HCT116 (cell line): ENCODE measurements around the gene MDFI. TPM values are rescaled to one million over a fixed set of nuclear protein-coding genes. Genes with fewer than 3 reads are reported as not detected.

Experiments used
- ATAC-seq: fragments of 200-7000 bp; cut with Tn5 transposase; 2 replicates; pipeline ENCODE4 v1.9.1; 2020; ENCODE audit warnings: mild to moderate bottlenecking, moderate library complexity
- BruUV-seq: library from RNA; stranded (reverse); fragments of 400-500 nt; replicated peaks from 2 replicates; lab custom pipeline; 2021; lab: Mats Ljungman, UMichigan
- CTCF ChIA-PET: fragments of 300-600 bp; sonication (Branson Sonifier 250); formaldehyde crosslinking; loops from one replicate; lab custom pipeline; 2021; ENCODE audit warnings: antibody characterized with exemption; lab: Charles Lee
- POLR2A ChIA-PET: fragments of 300-600, 350-600 bp; sonication (Branson Sonifier 250); formaldehyde crosslinking; loops from one replicate; lab custom pipeline; 2021; ENCODE audit warnings: antibody characterized with exemption; lab: Charles Lee
- RAD21 ChIA-PET, 2 experiments: fragments of 300-600 bp; sonication (Branson Sonifier 250); formaldehyde crosslinking; loops; one replicate each; lab custom pipeline; 2023; ENCODE audit warnings: low total read pairs in 2 of 2; ENCODE audit not compliant: uncharacterized antibody in 2 of 2, unreplicated experiment in 2 of 2, low non-redundant PET in 1 of 2; lab: Charles Lee
- DNase-seq: peaks from one replicate; pipeline ENCODE4 v3.0.0-alpha.2; 2010; ENCODE audit warnings: low read depth, low spot score
- H2AFZ ChIP-seq: fragments of 200-600 bp; shearing (Covaris generic), sonication (generic); 2 replicates; pipeline ENCODE4 v1.6.1; 2017; ENCODE audit warnings: low read depth, mixed run types, mixed read lengths, antibody characterized with exemption, low read length; ENCODE audit not compliant: poor library complexity, severe bottlenecking
- H3K27ac ChIP-seq: 2 replicates; pipeline ENCODE4 v1.5.1; 2012; ENCODE audit warnings: low read depth, low read length
- H3K27me3 ChIP-seq: fragments of 200-600 bp; sonication (generic); 2 replicates; pipeline ENCODE4 v1.6.1; 2016; ENCODE audit warnings: mixed run types, low read length, mixed read lengths; ENCODE audit not compliant: insufficient read depth
- H3K36me3 ChIP-seq, 2 experiments: fragments of 200-500 bp in 1 of 2; fragments of 200-600 bp in 1 of 2; sonication (Bioruptor generic) in 1 of 2; sonication (generic) in 1 of 2; 2 replicates each; pipeline versions ENCODE4 v1.5.1 to v1.6.1; 2014 to 2016; ENCODE audit warnings: low read length in 2 of 2, inconsistent platforms in 1 of 2, mixed read lengths in 1 of 2, mixed run types in 1 of 2; ENCODE audit not compliant: insufficient read depth in 2 of 2, control insufficient read depth in 1 of 2
- H3K4me1 ChIP-seq, 2 experiments: fragments of 200-600 bp in 1 of 2; sonication (generic) in 1 of 2; 2 replicates each; pipeline versions ENCODE4 v1.5.1 to v1.6.1; 2012 to 2017; ENCODE audit warnings: low read length in 2 of 2, inconsistent platforms in 1 of 2, mild to moderate bottlenecking in 1 of 2, mixed read lengths in 1 of 2, mixed run types in 1 of 2, moderate library complexity in 1 of 2; ENCODE audit not compliant: insufficient read depth in 2 of 2, control insufficient read depth in 1 of 2
- H3K4me2 ChIP-seq: fragments of 200-600 bp; sonication (generic); 2 replicates; pipeline ENCODE4 v1.6.1; 2017; ENCODE audit warnings: mixed run types, low read length, mixed read lengths
- H3K4me3 ChIP-seq, 2 experiments: fragments of 200-600 bp in 1 of 2; sonication (generic) in 1 of 2; replicated peaks in 1 of 2; 2 replicates each; pipeline ENCODE4 v1.5.1; 2011 to 2016; ENCODE audit warnings: low read length in 2 of 2, control low read depth in 1 of 2, low read depth in 1 of 2, mild to moderate bottlenecking in 1 of 2, mixed read lengths in 1 of 2, mixed run types in 1 of 2
- H3K79me2 ChIP-seq: fragments of 200-600 bp; sonication (generic); 2 replicates; pipeline ENCODE4 v1.6.1; 2017; ENCODE audit warnings: mild to moderate bottlenecking, mixed run types, low read length, moderate library complexity, mixed read lengths; ENCODE audit not compliant: insufficient read depth
- H3K9ac ChIP-seq: fragments of 200-600 bp; sonication (generic); 2 replicates; pipeline ENCODE4 v1.6.1; 2016; ENCODE audit warnings: low read length, mixed read lengths
- H3K9me2 ChIP-seq: fragments of 200-600 bp; sonication (generic), shearing (Covaris generic); 2 replicates; pipeline ENCODE4 v1.6.1; 2017; ENCODE audit warnings: mixed run types, mild to moderate bottlenecking, moderate library complexity; ENCODE audit not compliant: insufficient read depth
- H3K9me3 ChIP-seq, 2 experiments: fragments of 200-500 bp in 1 of 2; fragments of 200-600 bp in 1 of 2; sonication (Bioruptor generic) in 1 of 2; sonication (generic) in 1 of 2; 2 replicates each; pipeline ENCODE4 v1.6.1; 2014 to 2017; ENCODE audit warnings: low read length in 2 of 2, mixed read lengths in 2 of 2, inconsistent platforms in 1 of 2, low read depth in 1 of 2, mild to moderate bottlenecking in 1 of 2, mixed run types in 1 of 2, moderate library complexity in 1 of 2; ENCODE audit not compliant: control insufficient read depth in 1 of 2, insufficient read depth in 1 of 2
- H4K20me1 ChIP-seq: fragments of 200-600 bp; sonication (generic), shearing (Covaris generic); 2 replicates; pipeline ENCODE4 v1.6.1; 2017; ENCODE audit warnings: mixed run types, mild to moderate bottlenecking, moderate library complexity; ENCODE audit not compliant: insufficient read depth
- ATF3 ChIP-seq: IDR thresholded peaks from 2 replicates; pipeline ENCODE4 v1.6.1; 2012
- CEBPB ChIP-seq: IDR thresholded peaks from 2 replicates; pipeline ENCODE4 v1.6.1; 2012; ENCODE audit warnings: low read depth
- EGR1 ChIP-seq: IDR thresholded peaks from 2 replicates; pipeline ENCODE4 v1.6.1; 2012; ENCODE audit warnings: low read depth
- ELF1 ChIP-seq: IDR thresholded peaks from 2 replicates; pipeline ENCODE4 v1.6.1; 2012; ENCODE audit warnings: low read depth, borderline replicate concordance
- EZH2 ChIP-seq: fragments of 200-600 bp; sonication (generic); IDR thresholded peaks from 2 replicates; pipeline ENCODE4 v1.6.1; 2017; ENCODE audit warnings: antibody characterized with exemption, mixed run types
- EZH2phosphoT487 ChIP-seq: fragments of 200-600 bp; IDR thresholded peaks from 2 replicates; pipeline ENCODE4 v1.6.1; 2018; ENCODE audit warnings: antibody characterized with exemption, borderline replicate concordance
- MAX ChIP-seq: IDR thresholded peaks from 2 replicates; pipeline ENCODE4 v1.6.1; 2012
- POLR2AphosphoS5 ChIP-seq: IDR thresholded peaks from 2 replicates; pipeline ENCODE4 v1.6.1; 2011; ENCODE audit warnings: mild to moderate bottlenecking, low read depth, low read length, moderate library complexity
- REST ChIP-seq: IDR thresholded peaks from 2 replicates; pipeline ENCODE4 v1.6.1; 2012; ENCODE audit warnings: low read depth
- SIN3A ChIP-seq: IDR thresholded peaks from 2 replicates; pipeline ENCODE4 v1.6.1; 2012; ENCODE audit warnings: low read depth
- SP1 ChIP-seq: IDR thresholded peaks from 2 replicates; pipeline ENCODE4 v1.6.1; 2012; ENCODE audit warnings: low read depth
- SRF ChIP-seq: IDR thresholded peaks from 2 replicates; pipeline ENCODE4 v1.6.1; 2012; ENCODE audit warnings: low read depth
- TCF7L2 ChIP-seq: IDR thresholded peaks from 2 replicates; pipeline ENCODE4 v1.7.0; 2011; ENCODE audit warnings: borderline replicate concordance, inconsistent platforms; ENCODE audit not compliant: insufficient read depth, insufficient read length; ENCODE audit errors: extremely low read depth
- YY1 ChIP-seq: IDR thresholded peaks from 2 replicates; pipeline ENCODE4 v1.6.1; 2011; ENCODE audit warnings: low read length, low read depth, moderate library complexity, mild to moderate bottlenecking; ENCODE audit not compliant: insufficient replicate concordance; ENCODE audit errors: extremely low read depth
- ZFX ChIP-seq: fragments of 450-650 bp; IDR thresholded peaks from 2 replicates; pipeline ENCODE4 v1.6.1; 2017
- intact Hi-C: fragments of 100-400 bp; cut with micrococcal nuclease; formaldehyde crosslinking; loops from 2 replicates; pipeline ENCODE4 v1.10.0; 2022
- total RNA-seq: library from RNA; stranded (reverse); gene quantifications from one replicate; pipeline ENCODE4 v1.2.1, GENCODE V29; 2021; ENCODE audit not compliant: unreplicated experiment

The MDFI gene
- total RNA-seq, 1 experiment from 2014 or later: 35.5 TPM

GRCh38 chr6:41672816-41673703, 34.8 kb downstream of the MDFI start:
- Histone ChIP-seq H3K4me3 (no peak overlapping the region), H2AFZ (no peak overlapping the region), H3K79me2 (no peaks in the 10 kb centered on the region), H3K9me2 (no peaks in the 10 kb centered on the region), H3K27me3 (peaks cover 3% of the 10 kb centered on the region; the same call in 1 of the 2 replicates), H3K4me2 (no peak overlapping the region), H4K20me1 (no peaks in the 10 kb centered on the region), H3K36me3 (no peaks in the 10 kb centered on the region), H3K9me3 (no peaks in the 10 kb centered on the region), H3K4me1 (no peaks in the 10 kb centered on the region)
- no TSS peak for BruUV-seq
- no peak for TF ChIP-seq SIN3A
- no peak for TF ChIP-seq ZFX
- TF ChIP-seq SP1: no peak
- no peak for TF ChIP-seq EZH2phosphoT487
- TF ChIP-seq ELF1: no peak
- no peak for TF ChIP-seq EZH2
- TF ChIP-seq ATF3: no peak
- TF ChIP-seq SRF: no peak
- no peak for TF ChIP-seq EGR1
- TF ChIP-seq POLR2AphosphoS5: no peak
- no peak for TF ChIP-seq YY1
- no peak for TF ChIP-seq TCF7L2
- TF ChIP-seq CEBPB: no peak
- no peak for TF ChIP-seq REST
- TF ChIP-seq MAX: no peak
- TF ChIP-seq, all 23 proteins: peak for 0
- intact Hi-C loops: no loop called here
- Histone ChIP-seq H3K27ac (no peak overlapping the region), H3K9ac (no peak overlapping the region)
- DNase-seq (no peak), ATAC-seq (no peak)
- RAD21 ChIA-PET: no interaction called here
- POLR2A ChIA-PET: no interaction called here
- CTCF ChIA-PET: interaction anchor here (0.7 kb wide), 1 partner anchor 22 kb away, joined by 3 read pairs; no protein-coding TSS in a partner anchor
